ENCODE measurements around the gene SLC25A46.

DNA sequence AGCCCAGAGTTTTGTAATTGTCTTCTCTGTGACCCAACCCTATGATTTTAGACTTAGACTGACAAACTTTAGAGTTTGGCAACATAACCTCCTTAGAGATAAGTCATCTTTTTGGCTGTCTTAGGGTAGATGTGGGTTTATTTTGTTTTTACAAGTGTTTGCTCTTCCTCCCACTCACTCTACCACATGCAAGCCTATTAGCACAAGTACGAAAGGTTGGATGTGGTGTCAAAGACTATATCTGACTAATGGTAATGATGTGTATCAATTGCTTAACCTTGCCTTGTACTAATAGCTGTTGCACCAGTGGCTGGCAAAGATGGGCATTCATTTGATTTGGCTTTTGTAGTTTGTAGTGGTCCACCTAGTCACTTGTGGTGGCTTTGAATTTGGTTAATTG lies 46.5 kb downstream of the SLC25A46 start:
- TF ChIP-seq, protein P1, sequence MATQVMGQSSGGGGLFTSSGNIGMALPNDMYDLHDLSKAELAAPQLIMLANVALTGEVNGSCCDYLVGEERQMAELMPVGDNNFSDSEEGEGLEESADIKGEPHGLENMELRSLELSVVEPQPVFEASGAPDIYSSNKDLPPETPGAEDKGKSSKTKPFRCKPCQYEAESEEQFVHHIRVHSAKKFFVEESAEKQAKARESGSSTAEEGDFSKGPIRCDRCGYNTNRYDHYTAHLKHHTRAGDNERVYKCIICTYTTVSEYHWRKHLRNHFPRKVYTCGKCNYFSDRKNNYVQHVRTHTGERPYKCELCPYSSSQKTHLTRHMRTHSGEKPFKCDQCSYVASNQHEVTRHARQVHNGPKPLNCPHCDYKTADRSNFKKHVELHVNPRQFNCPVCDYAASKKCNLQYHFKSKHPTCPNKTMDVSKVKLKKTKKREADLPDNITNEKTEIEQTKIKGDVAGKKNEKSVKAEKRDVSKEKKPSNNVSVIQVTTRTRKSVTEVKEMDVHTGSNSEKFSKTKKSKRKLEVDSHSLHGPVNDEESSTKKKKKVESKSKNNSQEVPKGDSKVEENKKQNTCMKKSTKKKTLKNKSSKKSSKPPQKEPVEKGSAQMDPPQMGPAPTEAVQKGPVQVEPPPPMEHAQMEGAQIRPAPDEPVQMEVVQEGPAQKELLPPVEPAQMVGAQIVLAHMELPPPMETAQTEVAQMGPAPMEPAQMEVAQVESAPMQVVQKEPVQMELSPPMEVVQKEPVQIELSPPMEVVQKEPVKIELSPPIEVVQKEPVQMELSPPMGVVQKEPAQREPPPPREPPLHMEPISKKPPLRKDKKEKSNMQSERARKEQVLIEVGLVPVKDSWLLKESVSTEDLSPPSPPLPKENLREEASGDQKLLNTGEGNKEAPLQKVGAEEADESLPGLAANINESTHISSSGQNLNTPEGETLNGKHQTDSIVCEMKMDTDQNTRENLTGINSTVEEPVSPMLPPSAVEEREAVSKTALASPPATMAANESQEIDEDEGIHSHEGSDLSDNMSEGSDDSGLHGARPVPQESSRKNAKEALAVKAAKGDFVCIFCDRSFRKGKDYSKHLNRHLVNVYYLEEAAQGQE (IDR thresholded peaks at IDR 0.05; ENCODE audit: low read depth), result no peak
- no peak for TF ChIP-seq TEAD4 (IDR thresholded peaks at IDR 0.05)
- TF ChIP-seq, protein P2, sequence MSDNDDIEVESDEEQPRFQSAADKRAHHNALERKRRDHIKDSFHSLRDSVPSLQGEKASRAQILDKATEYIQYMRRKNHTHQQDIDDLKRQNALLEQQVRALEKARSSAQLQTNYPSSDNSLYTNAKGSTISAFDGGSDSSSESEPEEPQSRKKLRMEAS (IDR thresholded peaks at IDR 0.05), result no peak
- TF ChIP-seq EP300 (IDR thresholded peaks at IDR 0.05; ENCODE audit: borderline replicate concordance), result no peak
- no peak for TF ChIP-seq CEBPB (IDR thresholded peaks at IDR 0.05)
- no peak for TF ChIP-seq TAF1 (IDR thresholded peaks at IDR 0.05; ENCODE audit: low read depth)
- TF ChIP-seq ZBTB7A (IDR thresholded peaks at IDR 0.05; ENCODE audit: low read depth), result no peak
